Muscle of back (tissue), 13 donors: ENCODE results near the gene HACL1. TPM values are rescaled to one million over a fixed set of nuclear protein-coding genes. Genes with fewer than 3 reads are reported as not detected.

Experiments used
- DNase-seq, 3 donors: peaks; one replicate each; pipeline versions ENCODE4 v3.0.0 to v3.0.0-alpha.2; 2013
- long read RNA-seq, 9 donors: transcript quantifications; one replicate each; lab custom pipeline, GENCODE V29; 2026
- polyA plus RNA-seq, 10 donors: library from polyadenylated mRNA; unstranded; fragments of 120-200 nt; gene quantifications; one replicate each; pipeline ENCODE4 v1.2.1, GENCODE V29; 2013; ENCODE audit not compliant: insufficient read length in 10 of 10

Gene HACL1
- 10 to 100 TPM in 1 of 10 donors, 1 to 10 TPM in 9; 6.8 to 11.0 (median 8.1) TPM for polyA plus RNA-seq
- long read RNA-seq, donor 1, partial matches to known transcripts: 0 of 1 reads
- long read RNA-seq, donor 1, other reads (novel, unspliced or antisense): 0 of 1 reads
- long read RNA-seq, donor 2: 0 reads
- long read RNA-seq, donor 3: 0 reads
- long read RNA-seq, donor 4, partial matches to known transcripts: 0 of 2 reads
- long read RNA-seq, donor 4, other reads (novel, unspliced or antisense): 0 of 2 reads
- long read RNA-seq, donor 5, partial matches to known transcripts: 0 of 1 reads
- long read RNA-seq, donor 5, other reads (novel, unspliced or antisense): 0 of 1 reads
- long read RNA-seq, donor 6, partial matches to known transcripts: 0 of 6 reads
- long read RNA-seq, donor 6, other reads (novel, unspliced or antisense): 5 of 6 reads
- long read RNA-seq, donor 7, partial matches to known transcripts: 0 of 1 reads
- long read RNA-seq, donor 7, other reads (novel, unspliced or antisense): 0 of 1 reads
- long read RNA-seq, donor 8: 0 reads
- long read RNA-seq, donor 9: 0 reads

DNA sequence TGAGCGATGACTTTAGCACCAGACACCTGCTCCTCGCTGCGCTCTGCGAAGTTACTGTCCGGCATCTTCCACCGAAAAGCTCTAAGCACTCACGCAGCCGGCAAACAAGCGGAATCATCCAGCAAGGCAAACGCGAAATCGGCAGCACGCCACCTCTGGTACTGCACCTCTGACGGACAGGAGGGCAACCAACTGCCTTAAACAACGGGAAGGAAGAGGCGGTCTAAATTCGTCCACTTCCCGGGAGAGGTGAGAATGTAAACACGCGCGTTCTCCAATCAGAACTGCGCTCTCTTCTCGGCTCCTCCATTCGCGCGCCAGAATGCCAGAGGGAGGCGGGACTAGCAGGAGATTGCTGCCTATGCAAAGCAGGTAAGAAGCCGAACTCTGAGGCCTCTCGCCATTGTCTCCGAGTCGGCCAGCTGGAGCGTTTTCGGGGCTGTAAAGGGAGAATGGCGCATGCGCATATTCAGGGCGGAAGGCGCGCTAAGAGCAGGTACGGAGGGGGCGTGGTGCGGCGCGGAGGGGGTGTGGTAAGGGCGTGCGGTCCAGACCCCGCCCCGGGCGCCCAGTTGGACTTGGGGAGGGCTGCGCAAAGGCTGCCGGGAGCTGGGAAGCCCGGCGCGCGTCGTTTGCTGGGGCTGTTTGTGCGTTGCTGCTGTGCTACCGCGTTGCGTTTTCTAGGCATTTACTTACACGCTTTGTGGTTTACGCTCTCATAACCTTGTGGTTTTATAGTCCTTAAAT, at the start of gene HACL1, which contains the start of gene BTD:
HACL1 (minus strand) TSS at position 171 of the 747 bp plus-strand sequence; CDS start at position 65, 106 bp downstream.
BTD (plus strand) TSS at position 347 of the 747 bp plus-strand sequence. CDS start 33,695 bp downstream, outside the sequence.
- peak; percentile 99 to 100 (median 100) for DNase-seq

DNA sequence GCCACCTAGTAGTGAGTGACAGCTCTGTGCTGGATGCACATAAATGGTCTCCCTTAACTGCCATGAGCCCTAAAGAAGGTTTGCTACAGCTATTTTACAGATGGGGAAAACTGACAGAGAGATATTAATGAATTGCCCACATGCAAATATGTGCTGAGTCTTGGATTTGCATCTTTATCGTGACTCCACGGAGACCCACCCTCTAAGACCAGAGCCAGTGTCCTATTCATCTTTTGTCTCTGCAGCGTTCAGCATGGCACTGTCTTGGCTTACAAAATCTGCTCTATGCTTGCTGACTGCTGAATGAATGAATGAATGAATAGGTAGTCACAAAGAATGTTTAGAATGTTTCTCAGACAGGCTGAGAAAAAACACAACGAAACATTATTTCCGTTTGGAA, 48.5 kb upstream of the HACL1 start:
- no peak for DNase-seq

DNA sequence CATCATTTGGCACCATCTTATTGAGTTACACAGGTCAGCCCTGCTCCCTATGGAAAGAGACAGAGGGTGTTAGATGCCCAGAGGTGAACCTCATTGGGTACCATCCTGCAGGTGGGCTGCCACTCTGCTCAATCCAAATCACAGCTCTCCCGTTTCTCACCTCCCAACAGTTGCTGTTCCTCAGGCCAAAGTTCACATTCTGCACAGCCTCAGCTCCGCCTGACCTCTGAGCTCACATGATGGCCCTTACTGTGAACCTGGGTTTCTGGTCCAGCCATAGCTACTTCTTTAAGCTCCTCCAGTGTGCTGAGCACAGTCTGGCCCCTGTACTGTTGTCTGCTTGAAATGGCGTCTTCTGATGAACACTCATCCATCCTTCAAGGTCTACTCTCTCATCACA, 48.0 kb upstream of the HACL1 start:
- no peak for DNase-seq

DNA sequence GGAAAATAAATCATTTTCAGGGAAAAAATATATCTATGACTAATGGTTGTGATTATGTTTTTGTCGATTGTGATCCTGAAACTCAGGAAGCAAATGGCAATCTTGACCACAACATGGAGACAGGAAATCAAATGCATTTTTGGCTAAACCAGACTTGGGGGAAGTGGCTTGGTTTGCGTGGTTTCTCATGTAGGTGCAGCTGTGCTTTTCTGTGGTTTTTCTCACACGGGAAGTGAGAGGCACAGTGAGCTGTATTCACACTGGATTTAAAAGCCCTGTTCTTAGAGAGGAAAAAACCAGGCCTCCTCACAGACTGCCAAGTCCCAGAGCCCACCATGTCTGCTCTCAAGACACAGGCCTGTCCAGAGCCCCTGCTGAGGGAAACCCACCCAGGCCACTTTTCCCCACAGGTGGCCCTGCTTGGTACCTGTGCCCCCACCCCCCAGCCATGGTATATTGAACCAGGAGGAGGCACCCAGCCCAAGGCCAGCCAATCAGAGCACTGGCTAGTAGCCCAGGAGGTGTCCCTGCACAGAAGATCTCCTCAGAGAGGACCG, 46.3 kb upstream of the HACL1 start:
- DNase-seq: peak; percentile 55 to 92 (median 75)

DNA sequence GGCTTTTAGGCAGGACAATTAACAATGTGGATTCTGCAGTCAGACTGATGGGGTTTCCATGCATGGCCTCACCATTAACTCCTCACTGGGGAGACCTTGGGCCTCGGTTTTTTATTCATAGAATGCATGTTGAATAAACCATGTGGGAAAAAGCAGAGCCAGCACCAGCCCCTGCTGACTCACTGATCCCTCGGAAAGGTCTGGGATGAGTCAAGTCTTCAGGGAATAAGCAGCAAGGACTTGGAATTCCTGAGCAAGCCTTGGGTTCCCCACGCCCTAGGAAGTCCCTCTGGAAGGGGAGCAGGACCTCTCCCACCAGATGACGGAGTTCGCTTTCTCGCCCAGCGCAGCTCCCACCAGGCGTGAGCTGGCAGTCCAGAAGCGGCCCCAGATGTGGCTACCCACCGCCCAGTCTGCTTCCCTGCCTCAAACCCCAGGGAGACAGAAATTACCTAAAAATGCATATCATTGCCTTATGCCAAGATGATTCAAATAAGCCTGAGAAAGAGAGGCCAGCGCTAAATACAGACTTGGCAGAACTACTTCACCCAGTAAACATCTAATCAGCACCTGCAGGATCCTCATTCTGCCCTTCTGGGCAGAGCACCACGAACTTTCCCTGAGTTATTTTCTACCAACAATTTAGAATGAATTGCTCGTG, 45.6 kb upstream of the HACL1 start:
- DNase-seq: peak; percentile 69 to 97 (median 85)

GRCh38 chr3:15645740-15646501, 44.6 kb upstream of the HACL1 start:
- DNase-seq: peak; percentile 76 to 91 (median 82)

- DNase-seq: no peak
Observed at GRCh38 chr3:15645246-15645645, 43.9 kb upstream of the HACL1 start.

- DNase-seq: no peak
Observed at GRCh38 chr3:15638891-15639262, 37.5 kb upstream of the HACL1 start.

- no peak for DNase-seq
Observed at GRCh38 chr3:15638193-15638890, 37.0 kb upstream of the HACL1 start.

- no peak for DNase-seq
Observed at GRCh38 chr3:15637131-15637951, 36.0 kb upstream of the HACL1 start.

DNA sequence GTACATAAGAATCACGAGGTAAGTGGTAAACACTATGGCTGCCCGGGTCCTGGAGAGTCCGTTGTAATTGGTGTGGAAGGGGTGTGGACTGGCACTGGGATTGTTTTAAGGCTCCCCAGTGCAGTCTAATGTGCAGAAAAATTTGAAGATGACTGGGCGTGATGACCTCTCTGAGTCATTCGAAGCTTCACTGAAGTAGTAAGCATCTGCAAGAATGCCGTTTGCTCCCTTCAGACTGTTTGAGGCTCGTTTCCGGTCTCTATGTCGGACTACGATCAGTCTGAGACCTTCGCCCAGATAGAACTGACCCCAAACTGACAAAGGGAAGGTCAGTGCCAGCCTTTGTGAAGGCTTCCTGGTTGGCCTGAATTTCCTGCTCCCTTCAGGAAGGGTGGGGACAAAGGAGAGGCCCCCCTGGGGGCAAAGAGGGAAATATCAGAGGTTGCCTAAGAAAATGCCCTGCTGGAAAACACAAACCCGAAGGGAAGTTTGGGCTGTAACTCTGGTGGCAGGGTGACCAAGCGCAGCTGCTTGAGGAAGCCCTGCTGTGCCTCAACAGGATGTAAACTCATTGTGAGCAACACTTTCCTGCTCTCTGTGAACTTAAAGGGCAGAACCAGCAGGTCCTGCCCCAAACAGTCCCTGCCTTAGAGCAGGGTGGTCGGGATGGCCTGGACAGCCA, 34.8 kb upstream of the HACL1 start:
- DNase-seq: peak in 2 of 3 donors; percentile 58 to 79

DNA sequence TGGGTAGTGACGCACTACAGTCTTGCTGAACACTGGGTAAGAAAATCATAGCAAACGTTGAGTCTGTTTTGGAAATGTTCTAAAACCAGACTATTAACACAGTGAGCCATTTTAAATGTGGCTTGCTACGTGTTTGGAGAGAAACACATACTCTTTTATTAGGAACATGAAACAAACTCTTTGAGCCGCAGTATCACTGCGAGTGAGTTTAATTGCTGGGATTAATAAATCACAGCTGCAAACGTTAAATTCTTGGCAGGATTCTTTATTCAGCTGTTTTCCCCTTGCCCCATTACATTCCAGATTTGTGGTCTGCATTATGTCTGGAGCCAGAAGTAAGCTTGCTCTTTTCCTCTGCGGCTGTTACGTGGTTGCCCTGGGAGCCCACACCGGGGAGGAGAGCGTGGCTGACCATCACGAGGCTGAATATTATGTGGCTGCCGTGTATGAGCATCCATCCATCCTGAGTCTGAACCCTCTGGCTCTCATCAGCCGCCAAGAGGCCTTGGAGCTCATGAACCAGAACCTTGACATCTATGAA, 33.8 kb upstream of the HACL1 start:
- peak; percentile 48 to 83 (median 80) for DNase-seq

DNA sequence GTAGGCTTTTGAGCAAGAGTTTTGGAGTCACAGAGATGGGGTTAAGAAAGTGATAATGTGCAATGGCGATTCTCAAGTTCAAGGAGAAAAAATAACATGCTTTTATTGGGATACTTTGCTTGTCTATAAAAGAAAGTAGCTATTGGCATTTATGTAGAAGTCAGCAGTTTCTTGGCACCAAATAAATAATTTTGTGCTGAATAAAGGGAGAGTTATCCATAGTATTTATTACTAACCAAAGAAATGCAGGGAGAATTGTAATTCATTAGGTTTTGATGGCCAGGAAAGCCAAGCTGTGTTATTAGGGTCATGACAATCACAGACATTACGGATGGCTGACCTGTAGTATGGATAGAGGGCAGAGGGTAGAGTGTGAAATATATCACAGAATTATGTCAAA, 33.3 kb upstream of the HACL1 start:
- DNase-seq: no peak

DNA sequence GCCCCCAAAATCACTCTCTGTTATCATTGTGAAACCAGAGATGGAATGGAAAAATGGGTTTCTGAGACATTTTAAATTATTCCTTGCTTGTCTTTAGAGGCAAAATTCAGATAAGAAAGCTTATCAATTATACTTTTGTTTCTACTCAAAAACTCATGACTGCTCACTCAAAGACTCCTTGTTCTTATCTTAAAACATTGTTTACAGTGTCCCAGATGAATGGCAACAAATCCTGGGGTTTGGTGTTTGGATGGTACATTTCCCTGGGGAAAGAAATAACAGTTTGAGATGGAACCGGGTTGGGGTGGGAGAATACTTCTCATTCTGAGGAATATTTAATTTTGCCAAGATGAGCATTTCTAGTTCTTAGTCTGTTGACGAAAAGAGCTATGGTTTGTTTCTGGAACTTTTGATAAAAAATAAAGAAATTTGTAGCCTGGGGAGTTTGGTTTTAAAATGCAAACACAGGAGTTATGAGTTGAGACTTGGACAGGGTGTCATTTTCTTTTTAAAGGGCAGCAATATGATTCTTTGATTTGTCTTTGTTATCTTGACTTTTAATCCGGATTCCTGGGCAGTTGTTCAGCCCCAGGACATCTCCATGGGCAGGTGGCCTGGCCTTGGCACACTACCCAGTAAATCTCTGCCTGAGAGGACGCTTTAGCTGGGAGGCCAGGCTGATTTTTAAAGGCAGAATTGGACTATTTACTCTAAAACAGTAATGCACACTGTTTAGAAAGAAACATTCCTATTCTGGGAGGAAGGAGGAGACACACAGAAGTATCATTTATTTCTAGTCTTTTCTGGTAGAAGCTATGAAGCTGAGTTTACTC, 32.6 kb upstream of the HACL1 start:
- peak in 2 of 3 donors; percentile 46 to 75 for DNase-seq

DNA sequence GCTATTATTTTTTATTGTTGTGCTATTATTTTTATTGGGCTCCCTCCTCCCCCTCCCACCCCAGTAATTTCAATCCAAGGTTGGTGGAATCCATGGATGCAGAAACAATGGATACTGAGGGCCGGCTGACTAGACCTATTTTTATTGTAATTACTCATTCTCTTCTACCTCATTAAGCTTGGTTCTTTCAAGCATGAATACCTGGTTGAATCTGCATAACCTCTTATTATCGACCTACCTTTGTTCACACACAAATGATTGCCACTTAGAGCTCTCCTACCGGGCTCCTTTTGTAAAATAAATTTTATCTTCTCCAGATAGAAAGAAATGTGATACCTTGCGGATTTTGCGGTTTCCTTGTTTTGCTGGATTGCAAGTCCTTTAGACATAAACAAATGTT, 31.8 kb upstream of the HACL1 start:
- no peak for DNase-seq

DNA sequence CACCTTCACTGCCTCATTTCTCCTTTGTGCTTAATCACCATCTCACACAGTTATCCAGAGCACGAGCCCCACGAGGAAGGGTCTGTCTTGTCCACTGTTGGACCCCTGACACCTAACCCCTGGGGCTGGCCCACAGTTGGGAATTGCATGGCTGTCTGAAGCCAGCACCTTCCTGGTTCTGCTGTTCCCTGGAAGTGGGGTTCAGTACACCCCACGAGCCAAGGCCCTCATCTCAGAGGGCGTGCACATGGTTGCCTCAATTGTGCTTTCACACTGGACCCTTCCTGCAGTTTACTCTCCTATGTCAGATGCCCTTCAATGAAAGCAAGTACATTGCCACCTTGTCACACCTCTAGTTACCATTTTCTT, 30.8 kb upstream of the HACL1 start:
- no peak for DNase-seq

DNA sequence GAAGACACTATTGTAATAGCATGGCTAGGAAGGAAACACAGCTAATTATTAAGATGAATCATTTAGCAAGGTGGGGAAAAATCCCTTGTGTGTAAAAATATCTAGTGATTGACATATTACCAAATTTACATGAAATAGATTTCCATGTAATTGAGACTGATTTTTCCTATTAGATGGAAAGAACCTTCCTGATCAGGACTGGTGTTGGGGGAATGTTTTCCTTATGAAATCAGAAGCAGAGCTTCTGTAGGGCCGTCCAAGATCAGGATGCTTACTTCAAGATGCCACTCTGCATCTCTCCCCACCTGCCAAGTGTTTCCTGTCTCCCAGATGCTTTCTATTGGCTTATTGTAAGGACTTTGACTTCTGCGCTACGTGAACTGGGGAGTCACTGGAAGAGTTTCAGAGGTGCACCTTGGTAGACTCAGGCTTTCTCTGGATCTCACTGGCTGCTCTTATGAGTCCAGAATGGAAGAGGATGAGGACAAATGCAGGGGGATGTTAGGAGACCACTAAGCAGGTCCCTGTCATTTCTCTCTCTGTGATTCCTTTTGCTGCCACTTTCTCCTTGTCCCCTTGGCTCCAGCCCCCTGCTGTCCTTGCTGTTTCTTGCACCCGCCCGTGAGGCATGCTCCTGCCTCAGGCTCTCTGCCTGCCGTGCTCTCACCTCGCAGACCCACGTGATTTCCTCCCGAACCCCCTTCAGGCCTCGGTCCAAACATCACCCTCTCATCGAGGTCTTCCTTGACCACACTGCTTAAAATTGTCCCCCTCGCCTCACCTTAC, 30.2 kb upstream of the HACL1 start:
- DNase-seq: no peak
